ENCODE measurements around the gene PROSER2. TPM values are rescaled to one million over a fixed set of nuclear protein-coding genes. Genes with fewer than 3 reads are reported as not detected.

The PROSER2 gene
- total and polyA plus RNA-seq, 10 donors, result 1.6 to 15.4 (median 6.1) TPM

DNA sequence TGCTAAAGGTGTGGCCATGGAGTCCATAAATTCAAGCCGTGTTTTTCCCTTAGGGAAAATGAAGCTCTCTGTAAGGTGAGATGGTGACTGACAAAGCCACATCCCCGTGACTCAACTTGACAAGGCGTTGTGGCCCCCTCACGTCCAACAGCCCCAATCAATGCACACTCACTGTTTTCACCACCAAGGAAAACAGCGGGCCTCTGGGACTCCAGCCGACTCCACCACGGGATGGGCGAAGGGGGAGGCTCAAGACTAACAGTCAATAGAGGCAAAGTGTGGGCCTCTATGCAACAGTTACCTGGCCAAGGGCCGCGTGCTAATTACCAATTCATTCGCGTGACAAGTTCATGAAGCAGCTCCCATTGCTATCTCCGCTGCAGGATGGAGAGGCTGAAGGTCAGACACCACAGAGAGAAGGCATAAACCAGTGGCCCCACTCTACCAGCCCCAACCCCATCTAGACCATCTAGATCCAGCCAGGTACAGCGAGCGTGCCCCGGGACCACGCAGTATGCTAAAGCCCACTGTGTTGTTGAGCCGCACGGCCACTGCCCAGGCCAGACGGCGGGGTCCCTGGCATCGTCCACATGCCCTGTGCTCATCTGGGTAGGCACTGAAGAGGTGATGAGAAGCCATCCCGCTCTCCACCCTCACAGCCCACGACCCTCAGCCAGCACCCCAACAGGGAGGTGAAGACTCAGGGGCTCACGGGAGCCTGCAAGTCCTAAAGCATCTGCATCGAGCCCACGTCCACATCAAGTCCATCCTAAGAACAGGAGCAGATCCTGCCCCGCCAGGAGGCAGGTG, 76.1 kb downstream of the PROSER2 start:
- H3K27ac ChIP-seq, result no peak overlapping the region
- intact Hi-C loops (cut with DNase I; ENCODE audit: low total_unique reads), result no loop called here
- DNase-seq, result peak; percentile 67

DNA sequence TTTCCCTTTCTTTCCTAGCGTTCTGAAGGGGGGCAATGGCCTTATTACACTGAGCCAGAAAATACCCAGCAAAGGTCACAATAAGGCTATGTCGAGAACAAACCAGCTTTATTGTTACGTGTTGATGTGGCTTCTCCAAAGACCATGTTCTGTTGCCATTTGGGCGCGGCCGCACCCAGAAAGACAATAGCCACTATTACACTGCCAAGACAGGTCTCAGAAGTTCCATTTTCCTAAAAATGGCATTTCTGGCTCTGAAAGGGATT, 77.8 kb downstream of the PROSER2 start:
- H3K36me3 ChIP-seq, result no peaks in the 10 kb centered on the region
- H3K4me3 ChIP-seq, result no peak overlapping the region
- no peak for DNase-seq
- no peak for TF ChIP-seq POLR2AphosphoS5 (IDR thresholded peaks at IDR 0.05)
- TF ChIP-seq, protein P1, sequence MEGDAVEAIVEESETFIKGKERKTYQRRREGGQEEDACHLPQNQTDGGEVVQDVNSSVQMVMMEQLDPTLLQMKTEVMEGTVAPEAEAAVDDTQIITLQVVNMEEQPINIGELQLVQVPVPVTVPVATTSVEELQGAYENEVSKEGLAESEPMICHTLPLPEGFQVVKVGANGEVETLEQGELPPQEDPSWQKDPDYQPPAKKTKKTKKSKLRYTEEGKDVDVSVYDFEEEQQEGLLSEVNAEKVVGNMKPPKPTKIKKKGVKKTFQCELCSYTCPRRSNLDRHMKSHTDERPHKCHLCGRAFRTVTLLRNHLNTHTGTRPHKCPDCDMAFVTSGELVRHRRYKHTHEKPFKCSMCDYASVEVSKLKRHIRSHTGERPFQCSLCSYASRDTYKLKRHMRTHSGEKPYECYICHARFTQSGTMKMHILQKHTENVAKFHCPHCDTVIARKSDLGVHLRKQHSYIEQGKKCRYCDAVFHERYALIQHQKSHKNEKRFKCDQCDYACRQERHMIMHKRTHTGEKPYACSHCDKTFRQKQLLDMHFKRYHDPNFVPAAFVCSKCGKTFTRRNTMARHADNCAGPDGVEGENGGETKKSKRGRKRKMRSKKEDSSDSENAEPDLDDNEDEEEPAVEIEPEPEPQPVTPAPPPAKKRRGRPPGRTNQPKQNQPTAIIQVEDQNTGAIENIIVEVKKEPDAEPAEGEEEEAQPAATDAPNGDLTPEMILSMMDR (IDR thresholded peaks at IDR 0.05 in 8 of 11, conservative IDR thresholded peaks at IDR 0.05 in 3 of 11), result no peak
- intact Hi-C loops (cut with DNase I; ENCODE audit: low total_unique reads), result no loop called here
- H3K27me3 ChIP-seq (replicated peaks in 1 of 7), result peaks cover 0 to 4% (median 0%) of the 10 kb centered on the region in 7 donors
- H3K4me1 ChIP-seq, result peaks cover 0 to 7% (median 0%) of the 10 kb centered on the region in 6 donors
- H3K27ac ChIP-seq, result no peak overlapping the region
- H3K9me3 ChIP-seq, result no peaks in the 10 kb centered on the region
- 91 to 98% (median 94%) methylated on average over 6 of the region's 6 CpGs for whole genome bisulfite sequencing, 5 donors

More for the DNA sequence above, 76.1 kb downstream of the PROSER2 start:
- peaks cover 0 to 4% (median 0%) of the 10 kb centered on the region in 7 donors for H3K27me3 ChIP-seq (replicated peaks in 1 of 7)
- TF ChIP-seq POLR2A (IDR thresholded peaks at IDR 0.05), result no peak
- TF ChIP-seq, protein P1 (IDR thresholded peaks at IDR 0.05 in 8 of 11, conservative IDR thresholded peaks at IDR 0.05 in 3 of 11), result no peak
- no peak for TF ChIP-seq POLR2AphosphoS5 (IDR thresholded peaks at IDR 0.05)
- 90 to 94% (median 92%) methylated on average over 27 to 28 of the region's 28 CpGs for WGBS, 5 donors
- no peaks in the 10 kb centered on the region for H3K36me3 ChIP-seq
- H3K9me3 ChIP-seq, result no peaks in the 10 kb centered on the region
- peaks cover 0 to 7% (median 0%) of the 10 kb centered on the region in 6 donors for H3K4me1 ChIP-seq
- no peak overlapping the region for H3K4me3 ChIP-seq

DNA sequence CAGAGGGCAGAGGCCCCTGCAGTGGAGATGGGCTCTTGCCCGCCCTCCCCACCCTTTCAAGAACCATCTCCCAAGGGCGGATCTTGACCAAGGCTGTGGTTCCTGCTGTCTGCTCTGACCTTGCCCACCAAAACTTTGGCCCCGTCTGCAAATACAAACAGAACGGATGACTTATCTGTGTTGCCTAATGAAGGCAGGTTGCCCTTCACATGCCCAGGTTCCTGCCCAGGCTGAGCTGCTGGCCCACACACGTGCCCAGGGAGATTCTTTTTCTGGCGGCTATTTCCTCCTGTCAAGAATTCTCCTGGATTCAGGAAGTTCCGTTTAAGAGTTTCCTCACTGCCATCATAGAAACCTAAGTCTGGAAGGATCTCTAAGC, 78.3 kb downstream of the PROSER2 start:
- no peak overlapping the region for H3K4me3 ChIP-seq
- no peaks in the 10 kb centered on the region for H3K9me3 ChIP-seq
- intact Hi-C loops (cut with DNase I; ENCODE audit: low total_unique reads), result no loop called here
- H3K27me3 ChIP-seq (replicated peaks in 1 of 7), result peaks cover 0 to 4% (median 0%) of the 10 kb centered on the region in 7 donors
- no peaks in the 10 kb centered on the region for H3K36me3 ChIP-seq
- peak; percentile 22 for DNase-seq
- no peak overlapping the region for H3K27ac ChIP-seq
- TF ChIP-seq POLR2A (IDR thresholded peaks at IDR 0.05) (no peak), POLR2AphosphoS5 (IDR thresholded peaks at IDR 0.05) (no peak)
- TF ChIP-seq, protein P1 (IDR thresholded peaks at IDR 0.05 in 8 of 11, conservative IDR thresholded peaks at IDR 0.05 in 3 of 11), result no peak
- 40 to 68% (median 52%) methylated on average over 7 of the region's 7 CpGs for WGBS, 5 donors
- peaks cover 0 to 7% (median 0%) of the 10 kb centered on the region in 6 donors for H3K4me1 ChIP-seq

DNA sequence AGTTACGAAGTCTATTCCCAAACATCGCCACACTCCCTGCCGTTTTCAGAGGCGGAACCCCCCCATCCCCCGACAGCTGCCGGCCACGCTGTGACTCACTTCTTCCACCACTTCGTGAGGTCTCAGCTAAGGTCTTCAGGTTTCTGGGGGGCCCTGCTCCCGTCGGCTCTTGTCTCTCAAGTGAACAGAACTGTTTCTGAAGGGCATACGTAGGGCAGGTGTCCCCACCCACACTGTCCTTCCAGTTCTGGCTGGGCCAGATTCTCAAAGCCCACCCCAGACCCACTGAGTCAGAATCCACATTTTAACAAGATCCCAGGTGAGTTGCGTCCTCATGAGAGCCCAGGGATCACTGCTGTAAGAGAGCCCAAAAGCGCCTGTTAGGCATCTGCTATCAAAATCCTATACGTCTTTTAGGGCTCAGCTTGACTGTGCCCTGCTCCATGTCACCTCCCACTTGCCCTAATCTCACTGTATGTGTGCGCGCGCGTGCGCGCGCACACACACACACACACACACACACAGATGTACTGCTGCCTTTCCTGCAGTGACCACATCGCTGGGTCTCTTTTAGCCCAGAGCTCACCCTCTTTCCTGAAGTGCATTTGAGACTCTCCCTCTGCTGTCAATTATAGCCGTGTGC, 78.8 kb downstream of the PROSER2 start:
- Histone ChIP-seq H3K27me3 (replicated peaks in 1 of 7) (peaks cover 0 to 4% (median 0%) of the 10 kb centered on the region in 7 donors), H3K4me3 (no peak overlapping the region), H3K27ac (no peak overlapping the region), H3K9me3 (no peaks in the 10 kb centered on the region), H3K36me3 (no peaks in the 10 kb centered on the region), H3K4me1 (peaks cover 0 to 7% (median 0%) of the 10 kb centered on the region in 6 donors)
- 57 to 74% (median 70%) methylated on average over 23 of the region's 23 CpGs for WGBS, 5 donors
- intact Hi-C loops (cut with DNase I; ENCODE audit: low total_unique reads), result no loop called here
- DNase-seq, result peak; percentile 37
- TF ChIP-seq, protein P1 (IDR thresholded peaks at IDR 0.05 in 8 of 11, conservative IDR thresholded peaks at IDR 0.05 in 3 of 11), result no peak
- no peak for TF ChIP-seq POLR2AphosphoS5 (IDR thresholded peaks at IDR 0.05)
- TF ChIP-seq POLR2A (IDR thresholded peaks at IDR 0.05), result no peak

Data from spleen (tissue), 11 donors.